Heart left ventricle (tissue), 13 donors: ENCODE results near the gene IL11RA.

Source experiments
- POLR2A ChIP-seq, 2 donors: fragments of 450-650 bp; IDR thresholded peaks; one replicate each; pipeline ENCODE4 v1.6.1; 2017; ENCODE audit warnings: antibody characterized with exemption in 2 of 2, mild to moderate bottlenecking in 2 of 2, moderate library complexity in 2 of 2
- TF ChIP-seq, protein P1 (sequence below), 12 donors: fragments of 200-600 bp; sonication (generic) in 4 of 12; IDR thresholded peaks; one replicate each; pipeline versions ENCODE4 v1.5.0 to v1.8.0; 2018 to 2022; ENCODE audit warnings: antibody characterized with exemption in 12 of 12, mild to moderate bottlenecking in 5 of 12
- donor health status: ischemic (EF 13 %, LVEDD 7.1; RV severe dilation, severe dysfunction).
- donor health status: DM: no; HTN: yes; CAD: no.
- donor health status: DM: no; HTN: no; CAD: no.
- donor health status: ischemic (EF 25% LVEDD 6.9; RV normal size, moderate dysfunction).
- donor health status: ischemic (EF 25% LVEDD 5.7; RV mildly dilated, moderate dysfunction).
- donor health status: ischemic (EF 35%, LVEDD 5.7; RV mildly dilated, moderate dysfunction).
- donor health status: nonischemic (EF 11% LVEDD 7.7; RV severe dilation, severe dysfunction).
- donor health status: DM: yes; HTN: yes; CAD: no.
- donor health status: PGD.
- donor health status: ischemic (EF 29% LVEDD 5.4; RV normal size, mild dysfunction).
- donor health status: nonischemic (EF 23%, LVEDD 6.1; RV moderate dilation, normal function).

DNA sequence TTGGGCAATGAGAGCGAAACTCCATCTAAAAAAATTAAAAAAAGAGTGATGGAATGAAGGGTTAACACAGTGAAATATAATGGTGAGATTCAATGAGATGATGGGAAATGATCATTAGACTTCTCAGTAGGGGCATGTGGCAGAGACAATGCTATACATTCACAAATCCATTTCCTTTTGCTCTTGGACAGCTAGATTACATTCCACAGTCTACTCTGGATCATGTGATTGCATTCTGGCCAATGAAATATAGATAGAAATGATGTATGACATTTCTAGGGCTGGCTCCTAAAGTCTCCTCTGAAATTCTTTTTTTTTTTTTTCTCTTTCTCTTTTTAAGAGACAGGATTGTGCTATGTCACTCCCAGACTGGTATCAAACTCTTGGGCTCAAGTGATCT lies 9.3 kb upstream of the IL11RA start:
- TF ChIP-seq, protein P1, sequence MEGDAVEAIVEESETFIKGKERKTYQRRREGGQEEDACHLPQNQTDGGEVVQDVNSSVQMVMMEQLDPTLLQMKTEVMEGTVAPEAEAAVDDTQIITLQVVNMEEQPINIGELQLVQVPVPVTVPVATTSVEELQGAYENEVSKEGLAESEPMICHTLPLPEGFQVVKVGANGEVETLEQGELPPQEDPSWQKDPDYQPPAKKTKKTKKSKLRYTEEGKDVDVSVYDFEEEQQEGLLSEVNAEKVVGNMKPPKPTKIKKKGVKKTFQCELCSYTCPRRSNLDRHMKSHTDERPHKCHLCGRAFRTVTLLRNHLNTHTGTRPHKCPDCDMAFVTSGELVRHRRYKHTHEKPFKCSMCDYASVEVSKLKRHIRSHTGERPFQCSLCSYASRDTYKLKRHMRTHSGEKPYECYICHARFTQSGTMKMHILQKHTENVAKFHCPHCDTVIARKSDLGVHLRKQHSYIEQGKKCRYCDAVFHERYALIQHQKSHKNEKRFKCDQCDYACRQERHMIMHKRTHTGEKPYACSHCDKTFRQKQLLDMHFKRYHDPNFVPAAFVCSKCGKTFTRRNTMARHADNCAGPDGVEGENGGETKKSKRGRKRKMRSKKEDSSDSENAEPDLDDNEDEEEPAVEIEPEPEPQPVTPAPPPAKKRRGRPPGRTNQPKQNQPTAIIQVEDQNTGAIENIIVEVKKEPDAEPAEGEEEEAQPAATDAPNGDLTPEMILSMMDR (IDR thresholded peaks at IDR 0.05): no peak
- no peak for TF ChIP-seq POLR2A (IDR thresholded peaks at IDR 0.05)
